GM12892 (cell line): ENCODE results near the gene FANCC.

Source experiments
- POLR2A ChIP-seq: IDR thresholded peaks from 2 replicates; pipeline ENCODE4 v1.6.1; 2011; ENCODE audit warnings: low read depth, low read length, control low read depth
- POLR2AphosphoS5 ChIP-seq: IDR thresholded peaks from 2 replicates; pipeline ENCODE4 v1.6.1; 2011; ENCODE audit warnings: low read depth, low read length, control low read depth
- TAF1 ChIP-seq: IDR thresholded peaks from 2 replicates; pipeline ENCODE4 v1.6.1; 2011; ENCODE audit warnings: low read depth, mild to moderate bottlenecking, control low read depth, low read length, borderline replicate concordance

- TF ChIP-seq POLR2A (no peak), POLR2AphosphoS5 (no peak), TAF1 (no peak)
These were observed 221.7 kb downstream of the FANCC start for GRCh38 chr9:95095641-95096355.
